OCI-LY7 (cell line): Measurements from ENCODE around the gene CDK11B. TPM values are rescaled to one million over a fixed set of nuclear protein-coding genes. Genes with fewer than 3 reads are reported as not detected.
"Not testable (repeated sequence)": the region's sequence is repeated elsewhere in the genome, so short reads cannot be mapped to it uniquely, and the experiment has no call there.

ENCODE experiments used
- BruUV-seq: library from RNA; stranded (reverse); fragments of 400-500 nt; replicated peaks from 2 replicates; lab custom pipeline; 2021; lab: Mats Ljungman, UMichigan
- CTCF ChIA-PET: fragments of 300-600 bp; sonication (Branson Sonifier 250); formaldehyde crosslinking; loops from one replicate; lab custom pipeline; 2022; ENCODE audit warnings: antibody characterized with exemption; ENCODE audit not compliant: unreplicated experiment; lab: Charles Lee
- POLR2A ChIA-PET: fragments of 300-600 bp; sonication (Branson Sonifier 250); formaldehyde crosslinking; loops from one replicate; lab custom pipeline; 2022; ENCODE audit warnings: antibody characterized with exemption; lab: Charles Lee
- DNase-seq: peaks from one replicate; pipeline ENCODE4 v3.0.0-alpha.2; 2015; ENCODE audit warnings: low spot score
- H2AFZ ChIP-seq: fragments of 200-600 bp; sonication (generic), shearing (Covaris generic); 2 replicates; pipeline ENCODE4 v1.6.1; 2014; ENCODE audit warnings: mild to moderate bottlenecking, antibody characterized with exemption, low read length, moderate library complexity
- H3K27ac ChIP-seq: fragments of 200-600 bp; sonication (generic); 2 replicates; pipeline ENCODE4 v1.5.1; 2014; ENCODE audit warnings: mixed run types, low read depth, mild to moderate bottlenecking, moderate library complexity, low read length, inconsistent platforms; ENCODE audit not compliant: poor library complexity, severe bottlenecking
- H3K36me3 ChIP-seq: fragments of 200-600 bp; sonication (generic); 2 replicates; pipeline ENCODE4 v1.6.1; 2014; ENCODE audit warnings: mild to moderate bottlenecking, antibody characterized with exemption, low read length, moderate library complexity, mixed read lengths; ENCODE audit not compliant: insufficient read depth
- H3K4me1 ChIP-seq: fragments of 200-600 bp; sonication (generic); 2 replicates; pipeline ENCODE4 v1.5.1; 2014; ENCODE audit warnings: mild to moderate bottlenecking, low read length; ENCODE audit not compliant: insufficient read depth, poor library complexity, severe bottlenecking
- H3K4me2 ChIP-seq: fragments of 200-600 bp; sonication (generic); 2 replicates; pipeline ENCODE4 v1.6.1; 2014; ENCODE audit warnings: mild to moderate bottlenecking, low read length
- H3K4me3 ChIP-seq: fragments of 200-600 bp; sonication (generic); 2 replicates; pipeline ENCODE4 v1.5.1; 2014; ENCODE audit warnings: mild to moderate bottlenecking, low read depth, low read length; ENCODE audit not compliant: poor library complexity, severe bottlenecking
- H3K79me2 ChIP-seq: fragments of 200-600 bp; sonication (generic); 2 replicates; pipeline ENCODE4 v1.6.1; 2016; ENCODE audit warnings: low read depth, mild to moderate bottlenecking, low read length, moderate library complexity, mixed read lengths; ENCODE audit not compliant: insufficient read depth
- H3K9me2 ChIP-seq: fragments of 200-600 bp; sonication (generic); 2 replicates; pipeline ENCODE4 v1.6.1; 2016; ENCODE audit warnings: mild to moderate bottlenecking, low read length, mixed read lengths; ENCODE audit not compliant: insufficient read depth
- H3K9me3 ChIP-seq: fragments of 200-600 bp; sonication (generic); 2 replicates; pipeline ENCODE4 v1.6.1; 2014; ENCODE audit warnings: mild to moderate bottlenecking, mixed run types, low read length, mixed read lengths
- H4K20me1 ChIP-seq: fragments of 200-600 bp; sonication (generic); 2 replicates; pipeline ENCODE4 v1.6.1; 2014; ENCODE audit warnings: mild to moderate bottlenecking, antibody characterized with exemption, low read length, moderate library complexity, mixed read lengths; ENCODE audit not compliant: insufficient read depth
- CTCF ChIP-seq: fragments of 200-600 bp; sonication (generic); conservative IDR thresholded peaks from 2 replicates; pipeline ENCODE4 v1.5.1; 2014; ENCODE audit warnings: mild to moderate bottlenecking, antibody characterized with exemption, low read length, moderate library complexity, mixed read lengths
- EZH2phosphoT487 ChIP-seq: fragments of 200-600 bp; sonication (generic); IDR thresholded peaks from 2 replicates; pipeline ENCODE4 v1.6.1; 2018; ENCODE audit warnings: low read depth, borderline replicate concordance, mild to moderate bottlenecking, mixed run types, antibody characterized with exemption, low read length, moderate library complexity, mixed read lengths
- intact Hi-C: fragments of 100-400 bp; cut with micrococcal nuclease; formaldehyde crosslinking; loops from one replicate; pipeline ENCODE4 v1.10.0; 2022; ENCODE audit not compliant: unreplicated experiment
- total RNA-seq, 2 experiments: library from RNA; depleted of rRNA in 1 of 2; stranded (reverse); fragments of >200 nt in 1 of 2; shearing (Covaris generic) in 1 of 2; gene quantifications; 2 replicates each; pipeline ENCODE4 v1.2.3, GENCODE V29; 2014 to 2022

CDK11B gene
- total RNA-seq, 2 experiments from 2014 or later: 21.6 to 51.5 TPM

- no TSS peak for BruUV-seq
- Histone ChIP-seq H3K36me3 (peaks cover 4% of the 10 kb centered on the region; the same call in 1 of the 2 replicates), H3K79me2 (no peaks in the 10 kb centered on the region), H3K9me2 (no peaks in the 10 kb centered on the region), H3K4me1 (peaks cover 35% of the 10 kb centered on the region), H3K4me3 (peak overlapping the region; percentile 73), H3K27ac (peak overlapping the region; percentile 97), H3K9me3 (no peaks in the 10 kb centered on the region), H3K4me2 (peak overlapping the region; percentile 97), H2AFZ (peak overlapping the region; percentile 48; the same call in 1 of the 2 replicates), H4K20me1 (no peaks in the 10 kb centered on the region)
- ChIA-PET POLR2A (interaction anchor here (0.8 to 0.9 kb wide), 2 partner anchors 18 to 64 kb away, joined by 3 read pairs; no protein-coding TSS in a partner anchor), CTCF (interaction anchor here (0.6 to 1.1 kb wide), 3 partner anchors 26 to 96 kb away, joined by 3 to 10 read pairs (median 3); no protein-coding TSS in a partner anchor)
- DNase-seq: peak; percentile 90
- intact Hi-C loops: no loop called here
- TF ChIP-seq CTCF: no peak
- TF ChIP-seq EZH2phosphoT487: no peak
Measured at GRCh38 chr1:1677718-1678580, 19.1 kb upstream of the CDK11B start.

- H3K9me2 ChIP-seq, intact Hi-C loops, H3K9me3 ChIP-seq, H3K27ac ChIP-seq, BruUV-seq, H4K20me1 ChIP-seq, DNase-seq, CTCF ChIA-PET, POLR2A ChIA-PET, H3K4me3 ChIP-seq, H3K4me2 ChIP-seq, H2AFZ ChIP-seq, H3K79me2 ChIP-seq: not testable (repeated sequence)
- peaks cover 16% of the 10 kb centered on the region; the same call in 1 of the 2 replicates for H3K36me3 ChIP-seq
- peaks cover 35% of the 10 kb centered on the region for H3K4me1 ChIP-seq
Measured at GRCh38 chr1:1676087-1676486, 17.3 kb upstream of the CDK11B start.

GRCh38 chr1:1675218-1675617 lies 16.4 kb upstream of the CDK11B start:
- BruUV-seq, H3K9me2 ChIP-seq, H3K4me3 ChIP-seq, CTCF ChIA-PET, H2AFZ ChIP-seq, H4K20me1 ChIP-seq, H3K79me2 ChIP-seq, POLR2A ChIA-PET, intact Hi-C loops, H3K9me3 ChIP-seq, DNase-seq: not testable (repeated sequence)
- H3K27ac ChIP-seq: peak overlapping the region; percentile 40
- peaks cover 20% of the 10 kb centered on the region; the same call in 1 of the 2 replicates for H3K36me3 ChIP-seq
- H3K4me2 ChIP-seq: peak overlapping the region; percentile 55; the same call in 1 of the 2 replicates
- peaks cover 35% of the 10 kb centered on the region for H3K4me1 ChIP-seq

- Histone ChIP-seq H3K4me2 (peak overlapping the region; percentile 55), H3K36me3 (peaks cover 23% of the 10 kb centered on the region; the same call in 1 of the 2 replicates), H3K4me1 (peaks cover 35% of the 10 kb centered on the region), H3K27ac (peak overlapping the region; percentile 40)
- DNase-seq: peak; percentile 9
- H2AFZ ChIP-seq, H3K9me2 ChIP-seq, BruUV-seq, H3K4me3 ChIP-seq, H3K9me3 ChIP-seq, intact Hi-C loops, CTCF ChIA-PET, H4K20me1 ChIP-seq, H3K79me2 ChIP-seq, POLR2A ChIA-PET: not testable (repeated sequence)
Measured at GRCh38 chr1:1674806-1675205, 16.0 kb upstream of the CDK11B start.
